GM18499 (cell line): ENCODE results near the gene PSG6.
"Not testable (repeated sequence)": the region's sequence is repeated elsewhere in the genome, so short reads cannot be mapped to it uniquely, and the experiment has no call there.

Experiments
- ATAC-seq: cut with Tn5 transposase; IDR thresholded peaks from one replicate; pipeline ENCODE4 v1.9.1; 2021; ENCODE audit warnings: moderate number of reproducible peaks; ENCODE audit not compliant: insufficient read depth, unreplicated experiment

The PSG6 gene

GRCh38 chr19:42856866-42857543 lies 60.7 kb downstream of the PSG6 start:
- not testable (repeated sequence) for ATAC-seq

GRCh38 chr19:42854745-42855144 lies 62.9 kb downstream of the PSG6 start:
- not testable (repeated sequence) for ATAC-seq

- not testable (repeated sequence) for ATAC-seq
These were observed 64.5 kb downstream of the PSG6 start for GRCh38 chr19:42853231-42853630.

GRCh38 chr19:42852821-42853220 lies 64.9 kb downstream of the PSG6 start:
- not testable (repeated sequence) for ATAC-seq
